HG03342 (cell line): ENCODE measurements around the gene PIK3R3.
"Not testable (repeated sequence)": the region's sequence is repeated elsewhere in the genome, so short reads cannot be mapped to it uniquely, and the experiment has no call there.

ENCODE experiments used
- ATAC-seq: cut with Tn5 transposase; IDR thresholded peaks from one replicate; pipeline ENCODE4 v1.9.1; 2021; ENCODE audit warnings: mild to moderate bottlenecking, moderate library complexity; ENCODE audit not compliant: unreplicated experiment

Gene PIK3R3

GRCh38 chr1:46072975-46073374 is 59.5 kb downstream of the PIK3R3 start:
- ATAC-seq, result no peak

GRCh38 chr1:46070164-46070814 is 62.1 kb downstream of the PIK3R3 start:
- ATAC-seq, result no peak

GRCh38 chr1:46068525-46068924 is 63.9 kb downstream of the PIK3R3 start:
- ATAC-seq, result no peak

GRCh38 chr1:46067652-46068051 is 64.8 kb downstream of the PIK3R3 start:
- ATAC-seq, result no peak

GRCh38 chr1:46065405-46065804 is 67.0 kb downstream of the PIK3R3 start:
- no peak for ATAC-seq

GRCh38 chr1:46064708-46065107 is 67.7 kb downstream of the PIK3R3 start:
- no peak for ATAC-seq

GRCh38 chr1:46062651-46063319 is 69.6 kb downstream of the PIK3R3 start:
- ATAC-seq, result peak; percentile 61

GRCh38 chr1:46061146-46061545 is 71.3 kb downstream of the PIK3R3 start:
- no peak for ATAC-seq

- ATAC-seq, result no peak
Measured at GRCh38 chr1:46058936-46059335, 73.5 kb downstream of the PIK3R3 start.

- no peak for ATAC-seq
Measured at GRCh38 chr1:46057781-46058180, 74.6 kb downstream of the PIK3R3 start.

- not testable (repeated sequence) for ATAC-seq
Measured at GRCh38 chr1:46057215-46057614, 75.2 kb downstream of the PIK3R3 start.

GRCh38 chr1:46056325-46056724 is 76.1 kb downstream of the PIK3R3 start:
- ATAC-seq, result no peak

GRCh38 chr1:46053734-46054133 is 78.7 kb downstream of the PIK3R3 start:
- ATAC-seq, result no peak

GRCh38 chr1:46044116-46044515 is 88.3 kb downstream of the PIK3R3 start:
- no peak for ATAC-seq

- peak; percentile 91 for ATAC-seq
Measured at GRCh38 chr1:46043458-46044017, 88.9 kb downstream of the PIK3R3 start.

GRCh38 chr1:46041974-46042373 is 90.5 kb downstream of the PIK3R3 start:
- no peak for ATAC-seq

GRCh38 chr1:46041551-46041950 is 90.9 kb downstream of the PIK3R3 start:
- ATAC-seq, result no peak

- no peak for ATAC-seq
Measured at GRCh38 chr1:46039571-46040052, 92.8 kb downstream of the PIK3R3 start.

GRCh38 chr1:46036894-46037839 is 95.3 kb downstream of the PIK3R3 start:
- no peak for ATAC-seq

- ATAC-seq, result no peak
Measured at GRCh38 chr1:46034601-46035516, 97.6 kb downstream of the PIK3R3 start.
